GM19238 (cell line): ENCODE measurements around the gene CPNE8.
"Not testable (repeated sequence)": the region's sequence is repeated elsewhere in the genome, so short reads cannot be mapped to it uniquely, and the experiment has no call there.

ENCODE experiments used
- DNase-seq: peaks from one replicate; pipeline ENCODE4 v3.0.0; 2011; ENCODE audit warnings: low spot score; ENCODE audit not compliant: insufficient read length

Gene CPNE8

GRCh38 chr12:38742496-38742895 is 162.9 kb downstream of the CPNE8 start:
- DNase-seq, result not testable (repeated sequence)

DNA sequence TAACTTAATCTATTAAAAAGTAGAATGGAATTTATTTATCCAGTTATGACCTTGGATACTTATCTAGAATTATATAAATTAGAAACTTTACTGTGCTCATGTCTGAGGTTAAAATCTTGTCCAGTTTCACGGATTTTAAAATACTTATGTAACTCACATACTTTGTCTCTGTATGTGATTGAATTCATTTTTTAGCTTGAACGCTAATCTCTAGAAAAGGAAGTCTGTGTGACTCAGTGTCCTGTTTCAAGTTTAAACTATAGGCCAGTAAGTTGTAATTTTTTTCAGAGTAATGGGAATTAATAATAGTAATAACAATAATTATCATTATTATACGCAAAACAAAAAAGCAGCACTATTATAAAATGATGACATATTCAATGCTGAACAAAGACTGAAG is 168.6 kb downstream of the CPNE8 start:
- no peak for DNase-seq

GRCh38 chr12:38732761-38733160 is 172.6 kb downstream of the CPNE8 start:
- no peak for DNase-seq

GRCh38 chr12:38728894-38729293 is 176.5 kb downstream of the CPNE8 start:
- DNase-seq, result no peak

- no peak for DNase-seq
Measured at GRCh38 chr12:38721611-38722252, 183.7 kb downstream of the CPNE8 start.

- no peak for DNase-seq
Measured at GRCh38 chr12:38720661-38721060, 184.7 kb downstream of the CPNE8 start.

DNA sequence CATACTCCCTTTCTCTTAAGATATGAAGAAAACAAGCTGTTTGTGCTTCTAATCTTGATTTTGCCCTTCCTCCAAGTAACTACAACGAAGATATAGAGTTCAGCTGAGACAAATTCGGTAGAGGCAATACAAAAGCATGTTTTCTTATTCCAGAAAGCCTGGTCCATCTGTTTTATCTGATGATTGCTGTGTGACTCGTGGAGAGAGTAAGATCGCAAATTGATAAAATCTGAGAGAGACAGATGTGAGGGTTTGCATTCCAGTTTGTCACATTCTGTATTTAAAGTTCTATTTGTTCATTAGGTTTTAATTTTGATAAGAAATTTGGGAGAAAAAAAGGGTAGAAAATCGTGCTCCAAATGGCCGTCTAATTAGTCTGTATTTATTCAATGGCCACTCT is 192.1 kb downstream of the CPNE8 start:
- no peak for DNase-seq

GRCh38 chr12:38711054-38711453 is 194.3 kb downstream of the CPNE8 start:
- no peak for DNase-seq

- DNase-seq, result no peak
Measured at GRCh38 chr12:38708466-38708865, 196.9 kb downstream of the CPNE8 start.

DNA sequence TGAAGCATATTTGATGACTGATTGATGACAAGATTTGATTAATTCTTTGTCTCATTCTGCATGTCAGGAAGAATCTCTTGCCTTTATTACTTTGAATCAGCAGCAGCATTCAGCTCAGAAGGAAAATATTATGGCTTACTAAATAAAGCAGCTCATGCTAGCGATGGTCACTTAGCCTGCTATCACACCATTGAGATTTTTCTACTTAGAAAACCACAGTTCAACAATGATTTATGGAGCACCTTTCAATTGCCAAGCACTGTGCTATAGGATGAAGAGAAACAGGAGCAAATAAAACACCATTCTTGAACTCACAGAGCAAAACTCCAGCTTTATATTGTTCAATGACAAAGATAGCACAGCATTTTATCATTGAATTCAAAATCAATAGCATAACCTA is 197.7 kb downstream of the CPNE8 start:
- DNase-seq, result no peak

DNA sequence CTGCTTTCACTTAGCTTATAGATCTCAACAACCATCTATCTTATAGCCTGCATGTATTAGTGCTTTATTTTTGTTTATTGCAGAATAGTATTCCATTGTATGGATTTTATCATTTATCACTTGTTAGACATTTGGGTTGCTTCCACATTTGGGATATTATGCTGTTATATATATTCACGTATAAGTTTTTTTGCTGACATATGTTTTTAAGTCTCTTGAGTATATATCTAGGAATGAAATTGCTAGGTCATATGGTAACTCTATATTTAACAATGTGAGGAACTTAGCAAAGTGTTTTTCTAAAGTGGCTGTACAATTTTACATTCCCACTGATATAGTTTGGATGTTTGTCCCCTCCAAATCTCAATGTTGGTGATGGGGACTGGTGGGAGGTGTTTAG is 208.1 kb downstream of the CPNE8 start:
- no peak for DNase-seq

DNA sequence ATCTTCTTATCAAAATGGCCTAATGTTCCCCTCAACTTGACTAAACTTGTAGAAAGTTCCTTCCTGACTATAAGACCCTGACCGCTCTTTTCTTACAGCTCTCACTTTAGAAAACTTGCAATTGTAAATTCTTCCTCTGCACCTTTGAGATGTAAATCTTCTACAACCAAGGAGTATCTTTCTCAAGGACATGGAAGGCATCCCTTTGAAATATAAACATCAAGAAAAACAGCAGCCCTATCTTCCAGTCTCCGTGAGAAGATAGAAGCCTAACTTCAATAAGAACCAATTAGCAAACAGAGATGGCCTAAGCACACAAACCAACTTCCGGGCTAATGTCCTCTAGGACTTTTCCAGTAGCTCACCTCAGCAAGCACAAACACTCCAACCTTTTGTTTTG is 210.3 kb downstream of the CPNE8 start:
- no peak for DNase-seq

DNA sequence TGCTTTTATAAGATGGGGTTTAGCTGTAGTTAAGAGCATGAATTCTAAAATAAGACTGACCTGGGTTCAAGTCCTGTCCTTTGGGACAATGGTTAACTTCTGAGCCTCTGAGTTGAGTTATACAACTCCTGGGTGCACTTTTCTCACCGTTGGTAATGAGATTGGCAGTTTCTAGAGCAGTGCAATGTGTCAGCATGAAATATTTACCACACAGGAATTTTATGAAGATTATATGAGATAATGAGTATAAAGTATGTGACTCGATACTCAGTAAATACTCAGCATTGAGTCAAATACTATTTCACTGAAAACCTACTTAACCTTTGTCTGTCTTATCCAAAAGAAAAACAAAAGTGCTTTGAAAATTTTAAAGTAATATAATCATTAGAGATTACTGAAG is 214.2 kb downstream of the CPNE8 start:
- no peak for DNase-seq

GRCh38 chr12:38690646-38691045 is 214.7 kb downstream of the CPNE8 start:
- DNase-seq, result no peak

DNA sequence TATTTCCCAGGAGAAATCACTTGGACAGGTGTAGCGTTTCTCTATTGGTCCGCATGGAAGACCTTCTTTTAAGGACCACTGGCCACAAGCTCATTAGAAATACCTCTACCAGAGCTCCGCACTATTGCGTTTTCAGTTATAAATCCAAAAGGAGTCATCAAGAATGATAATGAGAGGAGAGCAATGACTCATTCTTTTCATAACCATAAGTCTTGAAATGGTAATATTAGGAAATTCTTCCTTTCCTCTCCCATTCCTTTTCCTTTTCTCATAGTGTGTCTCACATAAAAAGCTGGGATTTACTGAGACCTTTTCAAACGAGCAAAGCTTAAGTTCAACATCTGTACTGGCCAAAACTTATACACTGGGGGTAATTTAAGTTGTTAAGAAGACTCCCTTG is 215.7 kb downstream of the CPNE8 start:
- DNase-seq, result no peak

DNA sequence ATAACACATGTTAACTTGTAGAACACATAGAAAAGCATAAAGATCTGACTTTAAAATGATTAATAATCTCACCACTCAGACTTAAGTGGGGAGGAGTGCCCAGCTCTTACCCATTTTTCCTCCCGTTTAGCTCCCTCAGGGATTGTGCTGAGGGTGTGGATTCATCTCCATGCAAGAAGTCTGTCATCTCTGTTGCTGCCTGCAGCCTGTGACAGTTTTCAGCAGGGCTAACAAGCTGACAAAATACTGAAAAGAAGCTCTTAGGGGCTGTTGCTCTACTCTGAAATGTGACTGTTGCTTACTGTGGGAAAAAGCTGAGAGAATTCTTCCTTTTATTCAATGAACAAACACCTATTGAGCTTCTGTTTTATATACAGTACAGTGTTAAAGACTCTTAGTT is 216.2 kb downstream of the CPNE8 start:
- no peak for DNase-seq

GRCh38 chr12:38682521-38682920 is 222.9 kb downstream of the CPNE8 start:
- no peak for DNase-seq

- DNase-seq, result no peak
Measured at GRCh38 chr12:38669530-38669929, 235.9 kb downstream of the CPNE8 start.

GRCh38 chr12:38669081-38669480 is 236.3 kb downstream of the CPNE8 start:
- no peak for DNase-seq

DNA sequence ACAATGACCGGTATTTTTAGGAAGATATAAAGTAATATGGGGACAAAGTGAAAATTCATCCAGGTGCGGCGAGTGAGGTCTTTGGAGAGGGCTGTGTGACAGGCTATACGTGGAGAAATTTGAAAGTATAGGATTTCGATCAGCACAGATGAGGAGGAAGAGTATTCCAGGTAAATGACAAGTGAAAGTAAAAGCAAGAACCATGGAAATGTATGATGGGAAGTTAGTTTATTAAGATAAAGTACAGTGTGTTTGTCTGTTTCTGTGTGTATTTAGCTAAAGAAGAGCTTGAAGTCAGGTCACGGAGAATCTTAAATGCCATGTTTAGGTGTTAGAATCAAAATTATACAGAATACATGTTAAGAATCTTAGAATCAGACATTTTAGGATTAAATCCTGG is 239.0 kb downstream of the CPNE8 start:
- DNase-seq, result no peak

GRCh38 chr12:38664661-38665269 is 240.6 kb downstream of the CPNE8 start:
- no peak for DNase-seq

DNA sequence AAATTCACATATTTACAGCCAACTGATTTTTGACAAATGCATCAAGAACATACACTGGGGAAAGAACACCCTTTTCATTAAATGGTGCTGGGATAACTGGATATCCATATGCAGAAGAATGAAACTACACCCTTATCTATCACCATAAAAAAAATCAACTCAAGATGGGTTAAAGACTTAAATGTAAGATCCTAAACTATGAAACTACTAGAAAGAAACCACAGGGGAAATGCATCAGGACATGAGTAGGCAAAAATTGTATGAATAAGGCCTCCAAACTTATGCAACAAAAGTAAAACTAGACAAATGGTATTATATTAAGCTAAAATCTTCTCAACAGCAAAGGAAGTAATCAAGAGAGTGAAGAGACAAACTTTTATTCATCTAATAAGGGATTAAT is 242.6 kb downstream of the CPNE8 start:
- DNase-seq, result no peak

DNA sequence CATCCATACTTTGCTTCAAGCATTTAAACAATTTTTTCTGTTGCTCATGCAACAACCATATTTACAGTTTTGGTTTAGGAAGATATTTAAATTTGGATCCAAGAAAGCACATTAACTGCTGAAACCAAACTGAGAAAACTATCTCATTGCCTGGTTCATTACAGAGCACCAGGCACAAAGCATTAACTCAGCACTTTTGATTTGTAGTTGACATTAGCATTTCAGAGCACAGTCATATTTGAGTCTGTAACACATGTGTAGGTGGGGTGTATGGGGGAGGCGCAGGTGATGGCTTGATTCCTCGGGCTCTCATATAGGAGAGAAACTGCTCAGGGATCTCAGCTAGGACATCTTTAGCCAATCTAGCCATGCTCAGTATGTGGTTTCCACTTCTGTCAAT is 251.7 kb downstream of the CPNE8 start:
- DNase-seq, result no peak

DNA sequence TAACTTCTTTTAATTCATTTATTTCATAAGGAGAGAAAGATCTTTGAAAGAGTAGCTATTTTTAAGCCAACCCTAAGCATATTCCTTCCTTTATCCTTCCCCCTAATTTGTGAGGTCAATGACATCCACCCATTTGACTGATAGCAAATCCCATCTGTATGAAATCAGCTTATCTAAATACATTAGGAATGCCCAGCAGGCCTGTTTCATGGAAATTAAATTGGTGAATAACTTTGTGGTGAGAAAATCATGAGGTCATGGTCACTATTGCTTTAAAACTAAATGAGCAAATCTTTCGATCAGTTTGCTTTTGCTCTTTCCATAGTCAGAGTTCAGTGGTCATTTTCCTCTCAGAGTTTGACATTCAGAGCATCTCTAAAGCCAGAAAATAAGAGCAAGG is 256.6 kb downstream of the CPNE8 start:
- DNase-seq, result no peak
